ENCODE measurements around the gene DNAJB1. TPM values are rescaled to one million over a fixed set of nuclear protein-coding genes. Genes with fewer than 3 reads are reported as not detected.

The DNAJB1 gene
- total RNA-seq, 3 donors from 2014 or later = 104 to 110 (median 107) TPM

GRCh38 chr19:14515501-14516047 is 2.6 kb downstream of the DNAJB1 start:
- intact Hi-C loops (cut with DNase I, micrococcal nuclease) = no loop called here
- Histone ChIP-seq H3K4me1 (ENCODE audit: low read depth) (peaks cover 40% of the 10 kb centered on the region), H3K36me3 (ENCODE audit: low read depth) (peaks cover 6% of the 10 kb centered on the region), H3K9me3 (no peaks in the 10 kb centered on the region), H3K4me3 (no peak overlapping the region)
- DNase-seq (no peak), ATAC-seq (no peak)
- no peak for TF ChIP-seq CTCF (IDR thresholded peaks at IDR 0.05)

GRCh38 chr19:14514215-14514863 is 3.9 kb downstream of the DNAJB1 start:
- H3K9me3 ChIP-seq = no peaks in the 10 kb centered on the region
- no peak for TF ChIP-seq CTCF (IDR thresholded peaks at IDR 0.05)
- no peak for ATAC-seq
- intact Hi-C loops (cut with DNase I, micrococcal nuclease) = no loop called here
- peaks cover 36% of the 10 kb centered on the region for H3K4me1 ChIP-seq (ENCODE audit: low read depth)
- no peak overlapping the region for H3K4me3 ChIP-seq
- peaks cover 6% of the 10 kb centered on the region for H3K36me3 ChIP-seq (ENCODE audit: low read depth)
- DNase-seq = no peak

- no peak for DNase-seq
- no peak for TF ChIP-seq CTCF (IDR thresholded peaks at IDR 0.05)
- H3K4me3 ChIP-seq = no peak overlapping the region
- peaks cover 31% of the 10 kb centered on the region for H3K4me1 ChIP-seq (ENCODE audit: low read depth)
- no peak for ATAC-seq
- intact Hi-C loops (cut with DNase I, micrococcal nuclease) = no loop called here
- H3K9me3 ChIP-seq = no peaks in the 10 kb centered on the region
- H3K36me3 ChIP-seq (ENCODE audit: low read depth) = no peaks in the 10 kb centered on the region
These were observed 5.7 kb downstream of the DNAJB1 start for GRCh38 chr19:14512406-14512961.

- Histone ChIP-seq H3K4me1 (ENCODE audit: low read depth) (peaks cover 31% of the 10 kb centered on the region), H3K4me3 (no peak overlapping the region), H3K36me3 (ENCODE audit: low read depth) (no peaks in the 10 kb centered on the region), H3K9me3 (no peaks in the 10 kb centered on the region)
- DNase-seq = no peak
- TF ChIP-seq CTCF (IDR thresholded peaks at IDR 0.05) = no peak
- no peak for ATAC-seq
- intact Hi-C loops (cut with DNase I, micrococcal nuclease) = no loop called here
These were observed 7.0 kb downstream of the DNAJB1 start for GRCh38 chr19:14511229-14511593.

GRCh38 chr19:14510311-14511228 is 7.6 kb downstream of the DNAJB1 start:
- intact Hi-C loops (cut with DNase I, micrococcal nuclease) = no loop called here
- DNase-seq (peak in 1 of 3 donors; percentile 60), ATAC-seq (peak; percentile 32)
- no peak overlapping the region for H3K4me3 ChIP-seq
- H3K9me3 ChIP-seq = no peaks in the 10 kb centered on the region
- no peak for TF ChIP-seq CTCF (IDR thresholded peaks at IDR 0.05)
- H3K4me1 ChIP-seq (ENCODE audit: low read depth) = peaks cover 29% of the 10 kb centered on the region
- no peaks in the 10 kb centered on the region for H3K36me3 ChIP-seq (ENCODE audit: low read depth)

All from mucosa of descending colon (tissue), 3 donors.